Heart left ventricle (tissue), 16 donors: Measurements from ENCODE around the gene ALS2CL. TPM values are rescaled to one million over a fixed set of nuclear protein-coding genes. Genes with fewer than 3 reads are reported as not detected.

Source experiments
- ATAC-seq, 4 donors: fragments of 200-7000 bp; cut with Tn5 transposase; one replicate each; pipeline ENCODE4 v1.9.1; 2020 to 2022; ENCODE audit warnings: moderate library complexity in 4 of 4, mild to moderate bottlenecking in 3 of 4, moderate number of reproducible peaks in 1 of 4
- DNase-seq, 5 donors: peaks; one replicate each; pipeline ENCODE4 v3.0.0-alpha.2; 2020
- H3K27ac ChIP-seq, 12 donors: fragments of 200-600 bp; sonication (generic) in 4 of 12; one replicate each; pipeline versions ENCODE4 v1.5.0 to v1.8.0; 2016 to 2022; ENCODE audit warnings: mild to moderate bottlenecking in 2 of 12
- H3K27me3 ChIP-seq, 9 donors: fragments of 200-600 bp; sonication (generic) in 2 of 9; one replicate each; pipeline versions ENCODE4 v1.5.1 to v1.8.0; 2016 to 2022; ENCODE audit warnings: mild to moderate bottlenecking in 3 of 9
- H3K36me3 ChIP-seq, 9 donors: fragments of 200-600 bp; sonication (generic) in 2 of 9; one replicate each; pipeline versions ENCODE4 v1.5.0 to v1.8.0; 2018 to 2022; ENCODE audit warnings: mild to moderate bottlenecking in 2 of 9
- H3K4me1 ChIP-seq, 12 donors: fragments of 200-600 bp; sonication (generic) in 4 of 12; one replicate each; pipeline versions ENCODE4 v1.5.0 to v1.8.0; 2016 to 2022; ENCODE audit warnings: mild to moderate bottlenecking in 3 of 12
- H3K4me3 ChIP-seq, 12 donors: fragments of 200-600 bp; sonication (generic) in 4 of 12; one replicate each; pipeline versions ENCODE4 v1.5.0 to v1.8.0; 2017 to 2022; ENCODE audit warnings: mild to moderate bottlenecking in 9 of 12, moderate library complexity in 4 of 12
- H3K9me3 ChIP-seq, 12 donors: fragments of 200-600 bp; sonication (generic) in 4 of 12; one replicate each; pipeline versions ENCODE4 v1.5.0 to v1.8.0; 2016 to 2022; ENCODE audit warnings: mild to moderate bottlenecking in 1 of 12
- CTCF ChIP-seq, 12 donors: fragments of 200-600 bp; sonication (generic) in 4 of 12; IDR thresholded peaks; one replicate each; pipeline versions ENCODE4 v1.5.0 to v1.8.0; 2018 to 2022; ENCODE audit warnings: antibody characterized with exemption in 12 of 12, mild to moderate bottlenecking in 5 of 12
- POLR2A ChIP-seq, 2 donors: fragments of 450-650 bp; IDR thresholded peaks; one replicate each; pipeline ENCODE4 v1.6.1; 2017; ENCODE audit warnings: antibody characterized with exemption in 2 of 2, mild to moderate bottlenecking in 2 of 2, moderate library complexity in 2 of 2
- WGBS, 4 donors: extraction: QIAGEN DNeasy Blood & Tissue Kit in 2 of 4; methylation state at CpG; one replicate each; pipeline versions ENCODE4 v1.1.5 to v1.1.7; 2013 to 2018; 5-methylcytosine and 5-hydroxymethylcytosine counted together
- intact Hi-C, 10 donors: fragments of 100-400 bp; cut with DNase I; formaldehyde crosslinking; loops; one replicate each; pipeline versions ENCODE4 v1.11.1 to v1.14.2; 2022
- polyA plus RNA-seq, 2 donors: library from polyadenylated mRNA; stranded (reverse); fragments of 200-250 nt; gene quantifications; one replicate each; pipeline ENCODE4 v1.2.3, GENCODE V29; 2013
- total RNA-seq, 9 donors: library from RNA; depleted of rRNA in 2 of 9; stranded (reverse); fragments of >200 nt in 2 of 9; fragmentation: NEBNext Ultra II Directional in 3 of 9; extraction: Animal tissue kit (Norgen Biotek cat#: 25700) in 3 of 9; gene quantifications; one replicate each; pipeline versions ENCODE4 v1.1.0 to v1.2.4, GENCODE V29; 2016 to 2023
- donor health status: ischemic (EF 13 %, LVEDD 7.1; RV severe dilation, severe dysfunction).
- donor health status: healthy with polysubstance abuse.
- donor health status: DM: no; HTN: yes; CAD: no.
- donor health status: DM: no; HTN: no; CAD: no.
- donor health status: ischemic (EF 25% LVEDD 6.9; RV normal size, moderate dysfunction).
- donor health status: ischemic (EF 25% LVEDD 5.7; RV mildly dilated, moderate dysfunction).
- donor health status: healthy.
- donor health status: DM: yes; HTN: yes; CAD: no.
- donor health status: ischemic (EF 35%, LVEDD 5.7; RV mildly dilated, moderate dysfunction).
- donor health status: nonischemic (EF 11% LVEDD 7.7; RV severe dilation, severe dysfunction).
- donor health status: DM: yes; HTN: yes; CAD: no.
- donor health status: PGD.
- donor health status: ischemic (EF 29% LVEDD 5.4; RV normal size, mild dysfunction).
- donor health status: nonischemic (EF 23%, LVEDD 6.1; RV moderate dilation, normal function).

Gene ALS2CL
- total and polyA plus RNA-seq, 11 donors = 11.8 to 40.7 (median 25.4) TPM

GRCh38 chr3:46676601-46677410, 16.7 kb downstream of the ALS2CL start:
- Histone ChIP-seq H3K36me3 (peaks cover 0 to 81% (median 34%) of the 10 kb centered on the region in 9 donors), H3K4me3 (peak overlapping the region in 6 of 12 donors; percentile 9 to 42 (median 29)), H3K9me3 (no peaks in the 10 kb centered on the region), H3K27ac (peak overlapping the region in 9 of 12 donors; percentile 5 to 70 (median 46)), H3K27me3 (no peaks in the 10 kb centered on the region), H3K4me1 (peaks cover 0 to 37% (median 16%) of the 10 kb centered on the region in 12 donors)
- intact Hi-C loops = no loop called here
- TF ChIP-seq CTCF (IDR thresholded peaks at IDR 0.05) = no peak
- no peak for TF ChIP-seq POLR2A (IDR thresholded peaks at IDR 0.05)
- WGBS, 4 donors = 75 to 79% (median 78%) methylated on average over 9 to 16 of the region's 16 CpGs
- no peak for ATAC-seq
- peak in 3 of 5 donors; percentile 24 to 54 (median 29) for DNase-seq

- ATAC-seq (peak in 2 of 4 donors; percentile 32 to 33), DNase-seq (peak in 3 of 5 donors; percentile 25 to 55 (median 31))
- intact Hi-C loops = no loop called here
- Histone ChIP-seq H3K27ac (no peak overlapping the region), H3K4me1 (peaks cover 0 to 29% (median 11%) of the 10 kb centered on the region in 12 donors), H3K27me3 (no peaks in the 10 kb centered on the region), H3K36me3 (peaks cover 0 to 83% (median 39%) of the 10 kb centered on the region in 9 donors), H3K4me3 (peak overlapping the region in 2 of 12 donors; percentile 24 to 42), H3K9me3 (no peaks in the 10 kb centered on the region)
- 71 to 88% (median 79%) methylated on average over 4 to 9 of the region's 9 CpGs for WGBS, 4 donors
- TF ChIP-seq CTCF (IDR thresholded peaks at IDR 0.05) (no peak), POLR2A (IDR thresholded peaks at IDR 0.05) (no peak)
Observed at GRCh38 chr3:46675843-46676567, 17.5 kb downstream of the ALS2CL start.

- no peaks in the 10 kb centered on the region for H3K27me3 ChIP-seq
- H3K27ac ChIP-seq = no peak overlapping the region
- H3K9me3 ChIP-seq = no peaks in the 10 kb centered on the region
- TF ChIP-seq POLR2A (IDR thresholded peaks at IDR 0.05) (no peak), CTCF (IDR thresholded peaks at IDR 0.05) (no peak)
- H3K36me3 ChIP-seq = peaks cover 0 to 86% (median 43%) of the 10 kb centered on the region in 9 donors
- H3K4me1 ChIP-seq = peaks cover 0 to 25% (median 9%) of the 10 kb centered on the region in 12 donors
- ATAC-seq (no peak), DNase-seq (peak in 3 of 5 donors; percentile 6 to 33 (median 17))
- WGBS, 4 donors = 94 to 96% (median 95%) methylated on average over 3 to 6 of the region's 6 CpGs
- intact Hi-C loops = no loop called here
- H3K4me3 ChIP-seq = no peak overlapping the region
Observed at GRCh38 chr3:46675426-46675825, 18.1 kb downstream of the ALS2CL start.
